Esophagus muscularis mucosa (tissue), 4 donors: ENCODE results near the gene LCMT2. TPM values are rescaled to one million over a fixed set of nuclear protein-coding genes. Genes with fewer than 3 reads are reported as not detected.

Experiments used
- DNase-seq: peaks from one replicate; pipeline ENCODE4 v3.0.0-alpha.2; 2017; ENCODE audit errors: extremely low spot score
- H3K27ac ChIP-seq, 4 donors: fragments of 200-600 bp; sonication (generic); replicated peaks in 1 of 4; 1 replicate in 3 of 4; 2 replicates in 1 of 4; pipeline ENCODE4 v1.5.1; 2016 to 2019; ENCODE audit warnings: mild to moderate bottlenecking in 1 of 4
- H3K27me3 ChIP-seq, 4 donors: fragments of 200-600 bp; sonication (generic); one replicate each; pipeline versions ENCODE4 v1.5.1 to v1.6.0; 2016 to 2019
- H3K36me3 ChIP-seq, 4 donors: fragments of 200-600 bp; sonication (generic); one replicate each; pipeline ENCODE4 v1.5.1; 2016 to 2019
- H3K4me1 ChIP-seq, 4 donors: fragments of 200-600 bp; sonication (generic); one replicate each; pipeline ENCODE4 v1.5.1; 2016 to 2019
- H3K4me3 ChIP-seq, 4 donors: fragments of 200-600 bp; sonication (generic); 1 replicate in 2 of 4; 2 replicates in 2 of 4; pipeline ENCODE4 v1.5.1; 2016 to 2019; ENCODE audit warnings: mild to moderate bottlenecking in 4 of 4, moderate library complexity in 1 of 4
- H3K9me3 ChIP-seq, 4 donors: fragments of 200-600 bp; sonication (generic); 1 replicate in 3 of 4; 2 replicates in 1 of 4; pipeline ENCODE4 v1.5.1; 2016 to 2019
- EP300 ChIP-seq: sonication (generic); formaldehyde crosslinking; IDR thresholded peaks from one replicate; pipeline ENCODE4 v1.6.1; 2017; ENCODE audit warnings: antibody characterized with exemption
- POLR2A ChIP-seq: fragments of 450-650 bp; IDR thresholded peaks from one replicate; pipeline ENCODE4 v1.6.1; 2017; ENCODE audit warnings: antibody characterized with exemption, moderate library complexity, mild to moderate bottlenecking, low read depth
- POLR2AphosphoS5 ChIP-seq, 2 donors: sonication (generic); formaldehyde crosslinking; IDR thresholded peaks; one replicate each; pipeline ENCODE4 v1.6.1; 2017; ENCODE audit warnings: antibody characterized with exemption in 2 of 2
- WGBS: methylation state at CpG from one replicate; pipeline ENCODE4 v1.1.5; 2018; 5-methylcytosine and 5-hydroxymethylcytosine counted together
- intact Hi-C: fragments of 100-400 bp; cut with DNase I; formaldehyde crosslinking; loops from one replicate; pipeline ENCODE4 v1.15.1; 2023
- total RNA-seq, 4 donors: library from RNA; depleted of rRNA; stranded (reverse); fragments of >200 nt; gene quantifications; one replicate each; pipeline versions ENCODE4 v1.1.0 to v1.2.1, GENCODE V29; 2016
- TF ChIP-seq, protein P1 (sequence below), 3 experiments: fragments of 200-600 bp in 2 of 3; fragments of 450-650 bp in 1 of 3; sonication (generic) in 2 of 3; IDR thresholded peaks; one replicate each; pipeline ENCODE4 v1.5.1; 2017 to 2019; ENCODE audit warnings: antibody characterized with exemption in 3 of 3, mild to moderate bottlenecking in 2 of 3, moderate library complexity in 1 of 3

LCMT2 gene
- total RNA-seq, 4 donors from 2014 or later, result 5.4 to 9.3 (median 7.1) TPM

DNA sequence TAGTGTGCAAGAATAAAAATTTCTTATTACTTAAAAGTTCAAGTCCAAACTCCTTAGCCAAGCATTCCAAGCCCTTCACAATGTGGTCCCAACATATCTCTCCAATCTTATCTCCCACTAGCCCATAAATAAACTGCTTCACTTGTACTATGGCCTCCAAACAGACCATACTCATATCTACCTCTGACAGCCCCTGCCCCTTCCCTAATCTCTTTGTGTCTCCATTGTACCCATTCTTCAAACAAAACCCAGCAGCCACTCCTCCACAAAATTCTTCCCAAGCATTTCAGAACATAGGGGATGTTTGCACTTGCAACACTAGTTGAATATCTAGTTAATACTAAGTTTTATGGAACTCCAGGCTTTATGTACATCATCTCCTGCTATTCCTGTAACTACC is 30.5 kb downstream of the LCMT2 start:
- TF ChIP-seq, protein P1, sequence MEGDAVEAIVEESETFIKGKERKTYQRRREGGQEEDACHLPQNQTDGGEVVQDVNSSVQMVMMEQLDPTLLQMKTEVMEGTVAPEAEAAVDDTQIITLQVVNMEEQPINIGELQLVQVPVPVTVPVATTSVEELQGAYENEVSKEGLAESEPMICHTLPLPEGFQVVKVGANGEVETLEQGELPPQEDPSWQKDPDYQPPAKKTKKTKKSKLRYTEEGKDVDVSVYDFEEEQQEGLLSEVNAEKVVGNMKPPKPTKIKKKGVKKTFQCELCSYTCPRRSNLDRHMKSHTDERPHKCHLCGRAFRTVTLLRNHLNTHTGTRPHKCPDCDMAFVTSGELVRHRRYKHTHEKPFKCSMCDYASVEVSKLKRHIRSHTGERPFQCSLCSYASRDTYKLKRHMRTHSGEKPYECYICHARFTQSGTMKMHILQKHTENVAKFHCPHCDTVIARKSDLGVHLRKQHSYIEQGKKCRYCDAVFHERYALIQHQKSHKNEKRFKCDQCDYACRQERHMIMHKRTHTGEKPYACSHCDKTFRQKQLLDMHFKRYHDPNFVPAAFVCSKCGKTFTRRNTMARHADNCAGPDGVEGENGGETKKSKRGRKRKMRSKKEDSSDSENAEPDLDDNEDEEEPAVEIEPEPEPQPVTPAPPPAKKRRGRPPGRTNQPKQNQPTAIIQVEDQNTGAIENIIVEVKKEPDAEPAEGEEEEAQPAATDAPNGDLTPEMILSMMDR (IDR thresholded peaks at IDR 0.05), result no peak
- TF ChIP-seq EP300, result no peak
- TF ChIP-seq POLR2A, result no peak
- no peak for TF ChIP-seq POLR2AphosphoS5 (IDR thresholded peaks at IDR 0.05)
- peaks cover 0 to 34% (median 8%) of the 10 kb centered on the region in 4 donors for H3K27me3 ChIP-seq
- no peak for DNase-seq
- no peaks in the 10 kb centered on the region for H3K4me1 ChIP-seq
- intact Hi-C loops, result no loop called here
- H3K9me3 ChIP-seq, result no peaks in the 10 kb centered on the region
- H3K4me3 ChIP-seq, result no peak overlapping the region
- no peaks in the 10 kb centered on the region for H3K36me3 ChIP-seq
- H3K27ac ChIP-seq, result no peak overlapping the region

DNA sequence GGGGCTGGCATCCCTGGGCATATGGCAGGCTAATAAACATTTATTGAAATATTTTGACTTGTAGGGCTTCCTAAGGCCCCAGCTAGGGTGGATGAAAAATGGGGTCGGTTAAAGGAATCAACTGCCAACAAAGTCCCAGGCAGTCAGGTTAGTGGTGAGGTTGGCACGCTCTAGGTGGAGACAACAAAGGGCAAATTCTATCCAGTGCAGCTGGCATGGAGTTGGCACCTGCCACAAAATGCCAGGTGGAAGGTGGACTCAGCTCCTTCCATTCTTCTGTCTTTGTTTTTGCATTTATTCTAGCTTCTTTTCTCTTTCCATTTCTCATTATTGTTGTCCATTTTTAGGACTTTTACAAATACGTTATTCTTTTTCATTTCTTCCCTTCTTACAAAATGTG is 31.0 kb downstream of the LCMT2 start:
- H3K27me3 ChIP-seq, result peaks cover 0 to 38% (median 8%) of the 10 kb centered on the region in 4 donors
- 89% methylated on average over 3 of the region's 3 CpGs for WGBS
- intact Hi-C loops, result no loop called here
- H3K9me3 ChIP-seq, result no peaks in the 10 kb centered on the region
- no peak overlapping the region for H3K27ac ChIP-seq
- no peak for DNase-seq
- peaks cover 0 to 1% (median 0%) of the 10 kb centered on the region in 4 donors for H3K4me1 ChIP-seq
- H3K36me3 ChIP-seq, result no peaks in the 10 kb centered on the region
- TF ChIP-seq EP300 (no peak), POLR2AphosphoS5 (IDR thresholded peaks at IDR 0.05) (no peak), POLR2A (no peak)
- TF ChIP-seq, protein P1 (IDR thresholded peaks at IDR 0.05), result no peak
- no peak overlapping the region for H3K4me3 ChIP-seq

DNA sequence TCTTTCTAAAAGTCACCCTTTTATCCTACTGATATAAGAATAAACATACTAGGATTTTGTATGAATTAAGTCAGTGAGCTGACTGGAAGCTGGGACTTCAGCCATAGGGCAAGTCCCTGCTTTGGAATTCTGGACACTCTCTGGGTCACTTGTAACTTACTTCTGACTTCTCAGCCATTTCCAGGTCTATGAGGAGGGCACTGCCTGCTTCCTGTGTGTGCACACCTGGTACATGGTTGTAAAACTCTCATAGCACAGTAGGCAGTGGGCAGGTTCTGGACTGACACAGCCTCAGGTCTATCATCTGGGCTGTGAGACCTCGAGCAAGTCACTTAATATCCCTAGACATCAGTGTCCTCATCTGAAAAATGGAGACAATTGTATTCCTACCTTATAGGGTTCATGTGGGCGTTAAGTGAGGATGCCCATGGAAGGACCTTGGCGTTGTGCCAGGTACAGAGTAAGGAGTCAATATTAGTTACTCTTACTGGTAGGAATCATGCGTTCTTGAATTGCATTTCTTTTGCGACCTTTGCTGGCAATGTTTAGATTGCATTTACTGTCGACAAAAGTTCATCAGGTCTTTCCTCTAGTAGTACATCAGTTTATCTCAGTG is 36.2 kb downstream of the LCMT2 start:
- H3K27me3 ChIP-seq, result peaks cover 0 to 57% (median 8%) of the 10 kb centered on the region in 4 donors
- no peak for DNase-seq
- no peaks in the 10 kb centered on the region for H3K9me3 ChIP-seq
- peaks cover 0 to 12% (median 5%) of the 10 kb centered on the region in 4 donors for H3K4me1 ChIP-seq
- no peak for TF ChIP-seq EP300
- no peak for TF ChIP-seq POLR2A
- TF ChIP-seq, protein P1 (IDR thresholded peaks at IDR 0.05), result no peak
- TF ChIP-seq POLR2AphosphoS5 (IDR thresholded peaks at IDR 0.05), result no peak
- intact Hi-C loops, result no loop called here
- no peak overlapping the region for H3K4me3 ChIP-seq
- H3K27ac ChIP-seq, result no peak overlapping the region
- 72% methylated on average over 6 of the region's 6 CpGs for WGBS
- no peaks in the 10 kb centered on the region for H3K36me3 ChIP-seq

DNA sequence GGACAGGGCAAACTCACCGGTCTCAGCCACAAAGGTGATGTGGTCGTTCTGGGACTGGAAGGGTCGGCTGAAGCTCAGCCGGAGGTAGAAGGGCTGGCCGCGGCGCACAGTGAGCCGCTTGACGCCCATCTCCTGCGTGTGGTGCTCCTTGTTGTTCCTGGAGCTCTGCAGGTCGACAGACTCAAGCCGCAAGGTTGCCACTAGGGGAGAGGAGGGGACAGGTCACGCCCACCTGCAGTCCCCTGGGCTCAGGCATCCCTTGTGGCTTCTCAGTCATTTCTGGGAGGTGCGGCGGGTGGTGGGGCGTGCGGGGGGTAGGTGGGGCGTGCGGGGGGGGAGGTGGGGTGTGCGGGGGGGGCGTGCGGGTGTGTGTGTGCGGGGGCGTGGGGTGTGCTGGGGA is 36.9 kb downstream of the LCMT2 start:
- peaks cover 0 to 12% (median 5%) of the 10 kb centered on the region in 4 donors for H3K4me1 ChIP-seq
- WGBS, result 38% methylated on average over 4 of the region's 24 CpGs
- no peaks in the 10 kb centered on the region for H3K9me3 ChIP-seq
- H3K27ac ChIP-seq, result no peak overlapping the region
- no peak for DNase-seq
- H3K4me3 ChIP-seq, result no peak overlapping the region
- TF ChIP-seq EP300 (no peak), POLR2AphosphoS5 (IDR thresholded peaks at IDR 0.05) (no peak), POLR2A (no peak)
- TF ChIP-seq, protein P1 (IDR thresholded peaks at IDR 0.05), result no peak
- intact Hi-C loops, result no loop called here
- no peaks in the 10 kb centered on the region for H3K36me3 ChIP-seq
- peaks cover 0 to 56% (median 8%) of the 10 kb centered on the region in 4 donors for H3K27me3 ChIP-seq
